ENCODE data around the gene DACT2. TPM values are rescaled to one million over a fixed set of nuclear protein-coding genes. Genes with fewer than 3 reads are reported as not detected.
"Not testable (repeated sequence)": the region's sequence is repeated elsewhere in the genome, so short reads cannot be mapped to it uniquely, and the experiment has no call there.

DACT2 gene
- total RNA-seq, 1 experiment from 2014 or later: not detected

GRCh38 chr6:168269455-168270243 is 49.9 kb downstream of the DACT2 start:
- no peak for TF ChIP-seq CTCF (IDR thresholded peaks at IDR 0.05; ENCODE audit: unreplicated experiment)
- no TSS peak for BruUV-seq (replicated peaks)
- H3K27me3 Mint-ChIP-seq (ENCODE audit: insufficient read depth, unreplicated experiment): peaks cover 65% of the 10 kb centered on the region
- ChIA-PET CTCF (no interaction called here), POLR2A (no interaction called here)
- no peaks in the 10 kb centered on the region for H3K36me3 Mint-ChIP-seq (ENCODE audit: insufficient read depth, unreplicated experiment)
- intact Hi-C loops (cut with micrococcal nuclease): no loop called here
- no peaks in the 10 kb centered on the region for H3K4me1 Mint-ChIP-seq (ENCODE audit: insufficient read depth, unreplicated experiment)
- DNase-seq (ENCODE audit: unreplicated experiment): no peak
- no peaks in the 10 kb centered on the region for H3K9me3 Mint-ChIP-seq (ENCODE audit: unreplicated experiment)
- no peak overlapping the region for H3K27ac Mint-ChIP-seq (ENCODE audit: low read depth, unreplicated experiment)
- H3K4me3 Mint-ChIP-seq (ENCODE audit: unreplicated experiment): no peak overlapping the region

- H3K36me3 Mint-ChIP-seq (ENCODE audit: insufficient read depth, unreplicated experiment): no peaks in the 10 kb centered on the region
- no peaks in the 10 kb centered on the region for H3K9me3 Mint-ChIP-seq (ENCODE audit: unreplicated experiment)
- H3K4me3 Mint-ChIP-seq (ENCODE audit: unreplicated experiment): no peak overlapping the region
- peaks cover 61% of the 10 kb centered on the region for H3K27me3 Mint-ChIP-seq (ENCODE audit: insufficient read depth, unreplicated experiment)
- H3K4me1 Mint-ChIP-seq (ENCODE audit: insufficient read depth, unreplicated experiment): no peaks in the 10 kb centered on the region
- no peak for TF ChIP-seq CTCF (IDR thresholded peaks at IDR 0.05; ENCODE audit: unreplicated experiment)
- DNase-seq (ENCODE audit: unreplicated experiment): no peak
- no TSS peak for BruUV-seq (replicated peaks)
- ChIA-PET CTCF (interaction anchor here (0.6 kb wide), 1 partner anchor 624 kb away, joined by 3 read pairs; no protein-coding TSS in a partner anchor), POLR2A (no interaction called here)
- intact Hi-C loops (cut with micrococcal nuclease): no loop called here
- no peak overlapping the region for H3K27ac Mint-ChIP-seq (ENCODE audit: low read depth, unreplicated experiment)
Measured at GRCh38 chr6:168268755-168269154, 50.8 kb downstream of the DACT2 start.

- H3K4me3 Mint-ChIP-seq (ENCODE audit: unreplicated experiment); intact Hi-C loops (cut with micrococcal nuclease); H3K36me3 Mint-ChIP-seq (ENCODE audit: insufficient read depth, unreplicated experiment); CTCF ChIA-PET; H3K27ac Mint-ChIP-seq (ENCODE audit: low read depth, unreplicated experiment); DNase-seq (ENCODE audit: unreplicated experiment); H3K9me3 Mint-ChIP-seq (ENCODE audit: unreplicated experiment); POLR2A ChIA-PET; H3K4me1 Mint-ChIP-seq (ENCODE audit: insufficient read depth, unreplicated experiment); BruUV-seq (replicated peaks): not testable (repeated sequence)
- peaks cover 61% of the 10 kb centered on the region for H3K27me3 Mint-ChIP-seq (ENCODE audit: insufficient read depth, unreplicated experiment)
Measured at GRCh38 chr6:168267779-168268178, 51.8 kb downstream of the DACT2 start.

GRCh38 chr6:168265827-168266815 is 53.5 kb downstream of the DACT2 start:
- H3K4me1 Mint-ChIP-seq (ENCODE audit: insufficient read depth, unreplicated experiment): no peaks in the 10 kb centered on the region
- BruUV-seq (replicated peaks): no TSS peak
- POLR2A ChIA-PET: interaction anchor here (0.7 kb wide), 1 partner anchor 45 kb away, joined by 4 read pairs; no protein-coding TSS in a partner anchor

More at GRCh38 chr6:168265827-168266815, 53.5 kb downstream of the DACT2 start:
- CTCF ChIA-PET: interaction anchor here (0.6 kb wide), 1 partner anchor 626 kb away, joined by 4 read pairs; no protein-coding TSS in a partner anchor
- no peak for TF ChIP-seq CTCF (IDR thresholded peaks at IDR 0.05; ENCODE audit: unreplicated experiment)
- no peak overlapping the region for H3K27ac Mint-ChIP-seq (ENCODE audit: low read depth, unreplicated experiment)
- H3K36me3 Mint-ChIP-seq (ENCODE audit: insufficient read depth, unreplicated experiment): no peaks in the 10 kb centered on the region
- intact Hi-C loops (cut with micrococcal nuclease): no loop called here
- H3K27me3 Mint-ChIP-seq (ENCODE audit: insufficient read depth, unreplicated experiment): peaks cover 64% of the 10 kb centered on the region
- H3K9me3 Mint-ChIP-seq (ENCODE audit: unreplicated experiment): no peaks in the 10 kb centered on the region
- DNase-seq (ENCODE audit: unreplicated experiment): no peak
- no peak overlapping the region for H3K4me3 Mint-ChIP-seq (ENCODE audit: unreplicated experiment)

All from MCF 10A (cell line).